Measurements from ENCODE around the gene DHRS7B. TPM values are rescaled to one million over a fixed set of nuclear protein-coding genes. Genes with fewer than 3 reads are reported as not detected.

DHRS7B gene
- total RNA-seq, 1 donor from 2014 or later: 28.2 TPM

- H3K4me3 ChIP-seq (ENCODE audit: low read depth, low read length): no peak overlapping the region
- no peaks in the 10 kb centered on the region for H3K36me3 ChIP-seq (ENCODE audit: control insufficient read depth, insufficient read depth, low read length)
- TF ChIP-seq CTCF (IDR thresholded peaks at IDR 0.05; ENCODE audit: insufficient read depth, low read length, poor library complexity, severe bottlenecking): no peak
- H3K27me3 ChIP-seq (ENCODE audit: control insufficient read depth, insufficient read depth, low read length): no peaks in the 10 kb centered on the region
- DNase-seq (ENCODE audit: low read depth): no peak
Observed at GRCh38 chr17:21164620-21165019, 37.9 kb downstream of the DHRS7B start.

GRCh38 chr17:21165922-21166594, 39.3 kb downstream of the DHRS7B start:
- Histone ChIP-seq H3K27me3 (ENCODE audit: control insufficient read depth, insufficient read depth, low read length) (no peaks in the 10 kb centered on the region), H3K4me3 (ENCODE audit: low read depth, low read length) (no peak overlapping the region), H3K36me3 (ENCODE audit: control insufficient read depth, insufficient read depth, low read length) (no peaks in the 10 kb centered on the region)
- no peak for DNase-seq (ENCODE audit: low read depth)
- no peak for TF ChIP-seq CTCF (IDR thresholded peaks at IDR 0.05; ENCODE audit: insufficient read depth, low read length, poor library complexity, severe bottlenecking)

GRCh38 chr17:21166595-21167210, 39.9 kb downstream of the DHRS7B start:
- no peaks in the 10 kb centered on the region for H3K27me3 ChIP-seq (ENCODE audit: control insufficient read depth, insufficient read depth, low read length)
- TF ChIP-seq CTCF (IDR thresholded peaks at IDR 0.05; ENCODE audit: insufficient read depth, low read length, poor library complexity, severe bottlenecking): no peak
- H3K4me3 ChIP-seq (ENCODE audit: low read depth, low read length): no peak overlapping the region
- no peaks in the 10 kb centered on the region for H3K36me3 ChIP-seq (ENCODE audit: control insufficient read depth, insufficient read depth, low read length)
- no peak for DNase-seq (ENCODE audit: low read depth)

GRCh38 chr17:21167303-21167702, 40.5 kb downstream of the DHRS7B start:
- Histone ChIP-seq H3K36me3 (ENCODE audit: control insufficient read depth, insufficient read depth, low read length) (no peaks in the 10 kb centered on the region), H3K27me3 (ENCODE audit: control insufficient read depth, insufficient read depth, low read length) (no peaks in the 10 kb centered on the region), H3K4me3 (ENCODE audit: low read depth, low read length) (no peak overlapping the region)
- TF ChIP-seq CTCF (IDR thresholded peaks at IDR 0.05; ENCODE audit: insufficient read depth, low read length, poor library complexity, severe bottlenecking): no peak
- DNase-seq (ENCODE audit: low read depth): no peak

GRCh38 chr17:21168555-21168865, 41.7 kb downstream of the DHRS7B start:
- Histone ChIP-seq H3K4me3 (ENCODE audit: low read depth, low read length) (no peak overlapping the region), H3K36me3 (ENCODE audit: control insufficient read depth, insufficient read depth, low read length) (no peaks in the 10 kb centered on the region), H3K27me3 (ENCODE audit: control insufficient read depth, insufficient read depth, low read length) (no peaks in the 10 kb centered on the region)
- DNase-seq (ENCODE audit: low read depth): no peak
- TF ChIP-seq CTCF (IDR thresholded peaks at IDR 0.05; ENCODE audit: insufficient read depth, low read length, poor library complexity, severe bottlenecking): no peak

- DNase-seq (ENCODE audit: low read depth): no peak
- TF ChIP-seq CTCF (IDR thresholded peaks at IDR 0.05; ENCODE audit: insufficient read depth, low read length, poor library complexity, severe bottlenecking): no peak
Observed at GRCh38 chr17:21169496-21169895, 42.7 kb downstream of the DHRS7B start.

More at GRCh38 chr17:21169496-21169895, 42.7 kb downstream of the DHRS7B start:
- Histone ChIP-seq H3K36me3 (ENCODE audit: control insufficient read depth, insufficient read depth, low read length) (no peaks in the 10 kb centered on the region), H3K27me3 (ENCODE audit: control insufficient read depth, insufficient read depth, low read length) (no peaks in the 10 kb centered on the region), H3K4me3 (ENCODE audit: low read depth, low read length) (no peak overlapping the region)

Data from kidney epithelial cell (primary cell).